Type B pancreatic cell (in vitro differentiated cells): ENCODE data around the gene UTF1. TPM values are rescaled to one million over a fixed set of nuclear protein-coding genes. Genes with fewer than 3 reads are reported as not detected.

Experiments used
- DNase-seq: peaks from one replicate; pipeline ENCODE4 v3.0.0; 2021; ENCODE audit warnings: mixed read lengths; ENCODE audit not compliant: unreplicated experiment; ENCODE audit errors: extremely low spot score
- H3K27ac Mint-ChIP-seq: 2 replicates; pipeline ENCODE4 v1.8.0; 2021; ENCODE audit warnings: mild to moderate bottlenecking, mixed read lengths
- H3K27me3 Mint-ChIP-seq: 2 replicates; pipeline ENCODE4 v1.8.0; 2021; ENCODE audit warnings: mixed read lengths
- H3K36me3 Mint-ChIP-seq: 2 replicates; pipeline ENCODE4 v1.8.0; 2021; ENCODE audit warnings: mixed read lengths
- H3K4me1 Mint-ChIP-seq: one replicate; pipeline ENCODE4 v1.8.0; 2021; ENCODE audit warnings: mixed read lengths; ENCODE audit not compliant: unreplicated experiment
- H3K4me3 Mint-ChIP-seq: 2 replicates; pipeline ENCODE4 v1.8.0; 2021; ENCODE audit warnings: mild to moderate bottlenecking, mixed read lengths
- H3K9me3 Mint-ChIP-seq: 2 replicates; pipeline ENCODE4 v1.8.0; 2021; ENCODE audit warnings: mixed read lengths
- CTCF ChIP-seq: fragments of 200-600 bp; sonication (generic); conservative IDR thresholded peaks from 2 replicates; pipeline ENCODE4 v1.5.0; 2021; ENCODE audit warnings: antibody characterized with exemption, mild to moderate bottlenecking
- total RNA-seq: library from RNA; stranded (reverse); gene quantifications from 2 replicates; pipeline ENCODE4 v1.2.1, GENCODE V29; 2021; ENCODE audit warnings: low replicate concordance

The UTF1 gene
- total RNA-seq, 1 donor from 2014 or later: not detected

- Mint-ChIP-seq H3K27me3 (peaks cover 18% of the 10 kb centered on the region), H3K4me1 (no peaks in the 10 kb centered on the region), H3K9me3 (no peaks in the 10 kb centered on the region), H3K4me3 (no peak overlapping the region), H3K27ac (no peak overlapping the region), H3K36me3 (no peaks in the 10 kb centered on the region)
- no peak for DNase-seq
- no peak for TF ChIP-seq CTCF
These were observed 14.4 kb upstream of the UTF1 start for GRCh38 chr10:133215586-133215985.

GRCh38 chr10:133216776-133217175, 13.2 kb upstream of the UTF1 start:
- Mint-ChIP-seq H3K36me3 (no peaks in the 10 kb centered on the region), H3K9me3 (no peaks in the 10 kb centered on the region), H3K27me3 (peaks cover 29% of the 10 kb centered on the region), H3K27ac (no peak overlapping the region), H3K4me3 (no peak overlapping the region), H3K4me1 (no peaks in the 10 kb centered on the region)
- no peak for TF ChIP-seq CTCF
- no peak for DNase-seq

GRCh38 chr10:133217800-133218589, 12.0 kb upstream of the UTF1 start:
- Mint-ChIP-seq H3K27me3 (peaks cover 30% of the 10 kb centered on the region), H3K4me1 (no peaks in the 10 kb centered on the region), H3K9me3 (no peaks in the 10 kb centered on the region), H3K36me3 (no peaks in the 10 kb centered on the region), H3K4me3 (no peak overlapping the region), H3K27ac (no peak overlapping the region)
- TF ChIP-seq CTCF: no peak
- DNase-seq: no peak

- no peaks in the 10 kb centered on the region for H3K4me1 Mint-ChIP-seq
- peaks cover 32% of the 10 kb centered on the region for H3K27me3 Mint-ChIP-seq
- no peaks in the 10 kb centered on the region for H3K9me3 Mint-ChIP-seq
- TF ChIP-seq CTCF: no peak
- H3K27ac Mint-ChIP-seq: no peak overlapping the region
- H3K4me3 Mint-ChIP-seq: no peak overlapping the region
- DNase-seq: no peak
- no peaks in the 10 kb centered on the region for H3K36me3 Mint-ChIP-seq
These were observed 11.1 kb upstream of the UTF1 start for GRCh38 chr10:133218891-133219290.

- Mint-ChIP-seq H3K27me3 (peaks cover 39% of the 10 kb centered on the region), H3K9me3 (no peaks in the 10 kb centered on the region), H3K36me3 (no peaks in the 10 kb centered on the region), H3K4me3 (no peak overlapping the region), H3K4me1 (no peaks in the 10 kb centered on the region), H3K27ac (no peak overlapping the region)
- DNase-seq: no peak
- no peak for TF ChIP-seq CTCF
These were observed 10.2 kb upstream of the UTF1 start for GRCh38 chr10:133219782-133220181.
